DND-41 (cell line): Measurements from ENCODE around the gene SEPTIN3.

Experiments used
- ATAC-seq: fragments of 200-7000 bp; cut with Tn5 transposase; 3 replicates; pipeline ENCODE4 v1.9.1; 2021; ENCODE audit warnings: low read depth; ENCODE audit not compliant: insufficient read depth
- DNase-seq: peaks from one replicate; pipeline ENCODE4 v3.0.0-alpha.2; 2020
- H2AFZ ChIP-seq: 2 replicates; pipeline ENCODE4 v1.6.0; 2012; ENCODE audit warnings: low read depth, low read length
- H3K27ac ChIP-seq: 2 replicates; pipeline ENCODE4 v1.5.1; 2012; ENCODE audit warnings: low read length, inconsistent platforms
- H3K27me3 ChIP-seq: fragments of 200-600 bp; sonication (generic); 2 replicates; pipeline ENCODE4 v1.6.0; 2012; ENCODE audit warnings: low read length, mild to moderate bottlenecking, inconsistent platforms; ENCODE audit not compliant: insufficient read depth, poor library complexity
- H3K36me3 ChIP-seq: 2 replicates; pipeline ENCODE4 v1.5.1; 2012; ENCODE audit warnings: low read length, inconsistent platforms; ENCODE audit not compliant: insufficient read depth
- H3K4me1 ChIP-seq: 2 replicates; pipeline ENCODE4 v1.5.1; 2012; ENCODE audit warnings: mild to moderate bottlenecking, low read length; ENCODE audit not compliant: insufficient read depth
- H3K4me2 ChIP-seq: 2 replicates; pipeline ENCODE4 v1.6.0; 2012; ENCODE audit warnings: mild to moderate bottlenecking, moderate library complexity, low read length, inconsistent platforms; ENCODE audit not compliant: insufficient read depth
- H3K4me3 ChIP-seq, 2 experiments: fragments of 200-600 bp in 1 of 2; shearing (Covaris generic) in 1 of 2; 2 replicates each; pipeline ENCODE4 v1.5.1; 2012 to 2016; ENCODE audit warnings: inconsistent platforms in 2 of 2, low read length in 2 of 2, mild to moderate bottlenecking in 2 of 2, low read depth in 1 of 2, moderate library complexity in 1 of 2
- H3K79me2 ChIP-seq: 2 replicates; pipeline ENCODE4 v1.6.0; 2012; ENCODE audit warnings: low read length, inconsistent platforms; ENCODE audit not compliant: insufficient read depth
- H3K9ac ChIP-seq: 2 replicates; pipeline ENCODE4 v1.6.0; 2012; ENCODE audit warnings: low read depth, mild to moderate bottlenecking, inconsistent platforms, low read length, moderate library complexity
- H3K9me3 ChIP-seq: 2 replicates; pipeline ENCODE4 v1.5.1; 2012; ENCODE audit warnings: low read length, moderate library complexity, mild to moderate bottlenecking, inconsistent platforms; ENCODE audit not compliant: insufficient read depth, severe bottlenecking
- H4K20me1 ChIP-seq: 2 replicates; pipeline ENCODE4 v1.6.0; 2012; ENCODE audit warnings: low read length; ENCODE audit not compliant: insufficient read depth
- CTCF ChIP-seq: IDR thresholded peaks from 2 replicates; pipeline ENCODE4 v1.5.1; 2012; ENCODE audit warnings: borderline replicate concordance, low read length, moderate library complexity, mild to moderate bottlenecking; ENCODE audit not compliant: poor library complexity, severe bottlenecking; ENCODE audit errors: extremely low read depth
- EZH2 ChIP-seq: IDR thresholded peaks from 3 replicates; pipeline ENCODE4 v1.6.1; 2012; ENCODE audit warnings: borderline replicate concordance, low read depth, mild to moderate bottlenecking, moderate library complexity, low read length, inconsistent platforms; ENCODE audit not compliant: severe bottlenecking

The SEPTIN3 gene

GRCh38 chr22:41966225-41966606, 3.0 kb upstream of the SEPTIN3 start:
- no peak overlapping the region for H2AFZ ChIP-seq

GRCh38 chr22:41966607-41967240, 2.5 kb upstream of the SEPTIN3 start:
- DNase-seq (peak; percentile 43), ATAC-seq (peak; percentile 71)
- peak; percentile 63 for TF ChIP-seq CTCF
- no peak for TF ChIP-seq EZH2
- Histone ChIP-seq H3K9ac (no peak overlapping the region), H4K20me1 (peaks cover 2% of the 10 kb centered on the region; the same call in 1 of the 2 replicates), H3K36me3 (no peaks in the 10 kb centered on the region), H3K27ac (no peak overlapping the region), H3K4me1 (no peaks in the 10 kb centered on the region), H3K4me2 (no peak overlapping the region), H3K9me3 (no peaks in the 10 kb centered on the region), H3K79me2 (no peaks in the 10 kb centered on the region), H3K27me3 (no peaks in the 10 kb centered on the region), H3K4me3 (no peak overlapping the region), H2AFZ (no peak overlapping the region)

More at GRCh38 chr22:41966225-41966606, 3.0 kb upstream of the SEPTIN3 start:
- H3K9ac ChIP-seq, result no peak overlapping the region
- no peaks in the 10 kb centered on the region for H3K79me2 ChIP-seq
- H3K4me3 ChIP-seq, result no peak overlapping the region
- no peak for DNase-seq
- no peak for ATAC-seq
- TF ChIP-seq CTCF, result no peak
- TF ChIP-seq EZH2, result no peak
- no peaks in the 10 kb centered on the region for H3K27me3 ChIP-seq
- no peaks in the 10 kb centered on the region for H3K4me1 ChIP-seq
- H3K27ac ChIP-seq, result no peak overlapping the region
- no peaks in the 10 kb centered on the region for H3K9me3 ChIP-seq
- no peak overlapping the region for H3K4me2 ChIP-seq
- H4K20me1 ChIP-seq, result no peaks in the 10 kb centered on the region
- no peaks in the 10 kb centered on the region for H3K36me3 ChIP-seq

- Histone ChIP-seq H3K27ac (no peak overlapping the region), H3K4me2 (no peak overlapping the region), H3K36me3 (no peaks in the 10 kb centered on the region), H3K4me1 (no peaks in the 10 kb centered on the region), H3K4me3 (no peak overlapping the region), H3K27me3 (no peaks in the 10 kb centered on the region), H3K79me2 (no peaks in the 10 kb centered on the region), H2AFZ (no peak overlapping the region), H3K9ac (no peak overlapping the region), H4K20me1 (peaks cover 4% of the 10 kb centered on the region; the same call in 1 of the 2 replicates), H3K9me3 (no peaks in the 10 kb centered on the region)
- DNase-seq, result no peak
- ATAC-seq, result no peak
- TF ChIP-seq CTCF (no peak), EZH2 (no peak)
These were observed 642 bp upstream of the SEPTIN3 start for GRCh38 chr22:41968601-41969000.
